ENCODE data around the gene GLRX. TPM values are rescaled to one million over a fixed set of nuclear protein-coding genes. Genes with fewer than 3 reads are reported as not detected.
"Not testable (repeated sequence)": the region's sequence is repeated elsewhere in the genome, so short reads cannot be mapped to it uniquely, and the experiment has no call there.

Gene GLRX
- total RNA-seq, 4 donors from 2014 or later = 1,042 to 2,721 (median 1,859) TPM

- peak in 1 of 2 donors; percentile 2 for TF ChIP-seq POLR2A (IDR thresholded peaks at IDR 0.05)
- not testable (repeated sequence) for H3K27me3 ChIP-seq, H3K9me3 ChIP-seq, H3K36me3 ChIP-seq, H3K4me3 ChIP-seq
- Histone ChIP-seq H3K27ac (peak overlapping the region; percentile 90 to 95 (median 92)), H3K4me1 (peaks cover 31 to 64% of the 10 kb centered on the region in 2 donors)
- in situ Hi-C loops (cut with MboI; ENCODE audit: low sequenced_read_pairs in 4 of 4) = loop anchor here in 2 of 4 donors (10.0 to 25.0 kb wide), 2 partner anchors 868 to 875 kb away; no protein-coding TSS in a partner anchor
- ATAC-seq = peak; percentile 2
- DNase-seq = peak in 1 of 2 donors; percentile 83
- intact Hi-C loops (cut with DNase I; ENCODE audit: low total_unique reads) = loop anchor here (2.0 to 5.0 kb wide), 4 partner anchors 14 to 865 kb away; partner anchors contain the start of genes GLRX and RFESD
These were observed 14.4 kb upstream of the GLRX start for GRCh38 chr5:95836971-95837370.

GRCh38 chr5:95836544-95836943 is 14.0 kb upstream of the GLRX start:
- DNase-seq = peak in 1 of 2 donors; percentile 49
- intact Hi-C loops (cut with DNase I; ENCODE audit: low total_unique reads) (loop anchor here (2.0 to 5.0 kb wide), 4 partner anchors 14 to 866 kb away; partner anchors contain the start of genes GLRX and RFESD), in situ Hi-C loops (cut with MboI; ENCODE audit: low sequenced_read_pairs in 4 of 4) (loop anchor here in 2 of 4 donors (10.0 to 25.0 kb wide), 2 partner anchors 868 to 876 kb away; no protein-coding TSS in a partner anchor)
- Histone ChIP-seq H3K4me3 (peak overlapping the region; percentile 59 to 78 (median 66)), H3K27ac (peak overlapping the region; percentile 90 to 95 (median 92)), H3K27me3 (no peaks in the 10 kb centered on the region), H3K4me1 (peaks cover 28 to 60% of the 10 kb centered on the region in 2 donors), H3K36me3 (no peaks in the 10 kb centered on the region), H3K9me3 (no peaks in the 10 kb centered on the region)
- ATAC-seq = peak; percentile 65 to 66
- TF ChIP-seq CTCF (IDR thresholded peaks at IDR 0.05 in 4 of 5, conservative IDR thresholded peaks at IDR 0.05 in 1 of 5) = no peak
- peak in 1 of 2 donors; percentile 14 for TF ChIP-seq POLR2A (IDR thresholded peaks at IDR 0.05)

GRCh38 chr5:95835682-95836385 is 13.3 kb upstream of the GLRX start:
- ATAC-seq = no peak
- Histone ChIP-seq H3K9me3 (no peaks in the 10 kb centered on the region), H3K4me3 (peak overlapping the region; percentile 59 to 78 (median 66)), H3K27ac (peak overlapping the region; percentile 90 to 95 (median 92)), H3K4me1 (peaks cover 21 to 56% of the 10 kb centered on the region in 2 donors), H3K36me3 (no peaks in the 10 kb centered on the region), H3K27me3 (no peaks in the 10 kb centered on the region)
- peak in 1 of 2 donors; percentile 55 for DNase-seq
- in situ Hi-C loops (cut with MboI; ENCODE audit: low sequenced_read_pairs in 4 of 4) (loop anchor here in 2 of 4 donors (10.0 to 25.0 kb wide), 2 partner anchors 869 to 876 kb away; no protein-coding TSS in a partner anchor), intact Hi-C loops (cut with DNase I; ENCODE audit: low total_unique reads) (loop anchor here (1.0 to 5.0 kb wide), 5 partner anchors 7 to 866 kb away; partner anchors contain the start of genes GLRX and RFESD)
- no peak for TF ChIP-seq POLR2A (IDR thresholded peaks at IDR 0.05)

GRCh38 chr5:95832664-95833063 is 10.1 kb upstream of the GLRX start:
- in situ Hi-C loops (cut with MboI; ENCODE audit: low sequenced_read_pairs in 4 of 4) = loop anchor here in 2 of 4 donors (10.0 to 25.0 kb wide), 2 partner anchors 872 to 880 kb away; no protein-coding TSS in a partner anchor
- peaks cover 21 to 29% of the 10 kb centered on the region in 2 donors for H3K4me1 ChIP-seq
- H3K4me3 ChIP-seq = no peak overlapping the region
- H3K27me3 ChIP-seq = no peaks in the 10 kb centered on the region
- no peaks in the 10 kb centered on the region for H3K9me3 ChIP-seq
- intact Hi-C loops (cut with DNase I; ENCODE audit: low total_unique reads) = no loop called here
- H3K27ac ChIP-seq = peak overlapping the region in 2 of 4 donors; percentile 91 to 95
- ATAC-seq = no peak
- H3K36me3 ChIP-seq = no peaks in the 10 kb centered on the region
- no peak for TF ChIP-seq POLR2A (IDR thresholded peaks at IDR 0.05)
- no peak for TF ChIP-seq CTCF (IDR thresholded peaks at IDR 0.05 in 4 of 5, conservative IDR thresholded peaks at IDR 0.05 in 1 of 5)
- DNase-seq = no peak

GRCh38 chr5:95830226-95830625 is 7.7 kb upstream of the GLRX start:
- Histone ChIP-seq H3K9me3 (no peaks in the 10 kb centered on the region), H3K27ac (no peak overlapping the region), H3K36me3 (no peaks in the 10 kb centered on the region), H3K4me1 (peaks cover 5 to 9% of the 10 kb centered on the region in 2 donors), H3K27me3 (no peaks in the 10 kb centered on the region), H3K4me3 (no peak overlapping the region)
- intact Hi-C loops (cut with DNase I; ENCODE audit: low total_unique reads) = no loop called here
- DNase-seq (no peak), ATAC-seq (no peak)
- no peak for TF ChIP-seq POLR2A (IDR thresholded peaks at IDR 0.05)
- no peak for TF ChIP-seq CTCF (IDR thresholded peaks at IDR 0.05 in 4 of 5, conservative IDR thresholded peaks at IDR 0.05 in 1 of 5)
- in situ Hi-C loops (cut with MboI; ENCODE audit: low sequenced_read_pairs in 4 of 4) = loop anchor here in 2 of 4 donors (10.0 to 25.0 kb wide), 2 partner anchors 875 to 882 kb away; no protein-coding TSS in a partner anchor
